Gastrocnemius medialis (tissue), 4 donors: Measurements from ENCODE around the gene LSP1.

Experiments
- POLR2A ChIP-seq, 2 donors: fragments of 450-650 bp; IDR thresholded peaks; one replicate each; pipeline ENCODE4 v1.6.1; 2017; ENCODE audit warnings: antibody characterized with exemption in 2 of 2, mild to moderate bottlenecking in 2 of 2, moderate library complexity in 2 of 2
- TF ChIP-seq, protein P1 (sequence below), 5 experiments: fragments of 450-650 bp in 3 of 5; fragments of 200-600 bp in 2 of 5; sonication (generic) in 2 of 5; IDR thresholded peaks in 4 of 5; conservative IDR thresholded peaks in 1 of 5; 1 replicate in 4 of 5; 2 replicates in 1 of 5; pipeline ENCODE4 v1.5.1; 2016 to 2019; ENCODE audit warnings: antibody characterized with exemption in 5 of 5, mild to moderate bottlenecking in 3 of 5, moderate library complexity in 3 of 5

DNA sequence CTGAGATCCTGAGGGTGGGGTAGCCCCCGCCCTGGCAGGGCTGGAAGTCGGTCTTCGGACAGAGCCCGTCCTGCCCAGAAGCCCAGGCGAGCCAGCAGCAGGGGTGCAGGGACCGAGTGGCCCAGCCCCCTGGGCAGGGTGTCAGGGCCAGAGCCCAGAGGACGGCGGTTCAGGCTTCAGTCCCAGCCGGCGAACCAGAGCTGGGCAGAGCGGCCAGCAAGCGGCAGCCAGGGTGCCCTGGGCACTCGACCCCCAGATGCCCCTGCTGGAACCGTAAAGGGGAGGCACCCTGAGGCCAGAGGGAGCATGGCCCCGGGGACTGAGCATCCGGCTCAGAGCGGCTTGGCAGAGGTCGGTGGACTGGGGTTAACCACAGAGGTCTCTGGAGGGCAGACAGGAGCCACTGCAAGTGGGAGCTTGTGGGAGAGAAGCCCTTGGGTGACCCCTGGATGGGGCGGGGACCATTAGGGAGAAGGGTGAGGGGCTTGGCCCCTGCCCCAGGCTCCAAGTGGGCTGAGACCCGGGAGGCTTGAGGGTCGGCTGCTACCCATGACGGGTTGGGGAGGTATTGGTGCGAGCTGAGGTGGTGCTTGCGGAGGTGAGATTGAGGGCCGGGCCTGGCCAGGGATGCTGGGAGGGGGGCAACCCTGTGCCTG is 15.9 kb downstream of the LSP1 start:
- TF ChIP-seq, protein P1, sequence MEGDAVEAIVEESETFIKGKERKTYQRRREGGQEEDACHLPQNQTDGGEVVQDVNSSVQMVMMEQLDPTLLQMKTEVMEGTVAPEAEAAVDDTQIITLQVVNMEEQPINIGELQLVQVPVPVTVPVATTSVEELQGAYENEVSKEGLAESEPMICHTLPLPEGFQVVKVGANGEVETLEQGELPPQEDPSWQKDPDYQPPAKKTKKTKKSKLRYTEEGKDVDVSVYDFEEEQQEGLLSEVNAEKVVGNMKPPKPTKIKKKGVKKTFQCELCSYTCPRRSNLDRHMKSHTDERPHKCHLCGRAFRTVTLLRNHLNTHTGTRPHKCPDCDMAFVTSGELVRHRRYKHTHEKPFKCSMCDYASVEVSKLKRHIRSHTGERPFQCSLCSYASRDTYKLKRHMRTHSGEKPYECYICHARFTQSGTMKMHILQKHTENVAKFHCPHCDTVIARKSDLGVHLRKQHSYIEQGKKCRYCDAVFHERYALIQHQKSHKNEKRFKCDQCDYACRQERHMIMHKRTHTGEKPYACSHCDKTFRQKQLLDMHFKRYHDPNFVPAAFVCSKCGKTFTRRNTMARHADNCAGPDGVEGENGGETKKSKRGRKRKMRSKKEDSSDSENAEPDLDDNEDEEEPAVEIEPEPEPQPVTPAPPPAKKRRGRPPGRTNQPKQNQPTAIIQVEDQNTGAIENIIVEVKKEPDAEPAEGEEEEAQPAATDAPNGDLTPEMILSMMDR (IDR thresholded peaks at IDR 0.05 in 4 of 5, conservative IDR thresholded peaks at IDR 0.05 in 1 of 5), result no peak
- no peak for TF ChIP-seq POLR2A (IDR thresholded peaks at IDR 0.05)
